Stimulated activated CD8-positive, alpha-beta memory T cell treated with anti-CD3 and anti-CD28 coated beads, Interleukin-4, amount 100 ng/mL, for 48 hours (primary cell): ENCODE data around the gene VSIG4.
"Not testable (repeated sequence)": the region's sequence is repeated elsewhere in the genome, so short reads cannot be mapped to it uniquely, and the experiment has no call there.

ENCODE experiments used
- DNase-seq: peaks from one replicate; pipeline ENCODE4 v3.0.0-alpha.2; 2020

Gene VSIG4

DNA sequence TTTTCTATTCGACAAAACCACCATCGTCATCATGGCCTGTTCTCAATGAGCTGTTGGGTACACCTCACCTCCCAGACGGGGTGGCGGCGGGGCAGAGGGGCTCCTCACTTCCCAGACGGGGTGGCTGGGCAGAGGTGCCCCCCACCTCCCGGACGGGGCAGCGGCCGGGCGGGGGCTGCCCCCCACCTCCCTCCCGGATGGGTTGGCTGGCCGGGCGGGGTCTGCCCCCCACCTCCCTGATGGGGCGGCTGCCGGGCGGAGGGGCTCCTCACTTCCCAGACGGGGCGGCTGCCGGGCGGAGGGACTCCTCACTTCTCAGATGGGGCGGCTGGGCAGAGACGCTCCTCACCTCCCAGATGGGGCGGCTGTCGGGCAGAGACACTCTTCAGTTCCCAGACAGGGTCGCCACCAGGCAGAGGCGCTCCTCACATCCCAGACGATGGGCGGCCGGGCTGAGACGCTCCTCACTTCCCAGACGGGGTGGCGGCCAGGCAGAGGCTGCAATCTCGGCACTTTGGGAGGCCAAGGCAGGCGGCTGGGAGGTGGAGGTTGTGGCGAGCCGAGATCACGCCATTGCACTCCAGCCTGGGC lies 64.6 kb downstream of the VSIG4 start:
- DNase-seq: not testable (repeated sequence)
